DMS 273 treated with DMSO at 0.1 percent for 48 hours (cell line): ENCODE data around the gene ZNF419.

Source experiments
- DNase-seq: peaks from one replicate; lab custom pipeline; 2025; lab: John Stamatoyannopoulos, UW

ZNF419 gene

GRCh38 chr19:57537953-57538547 lies 50.5 kb downstream of the ZNF419 start:
- DNase-seq: no peak
